HG03378 (cell line): ENCODE measurements around the gene TIMM29.

ENCODE experiments used
- ATAC-seq: cut with Tn5 transposase; IDR thresholded peaks from one replicate; pipeline ENCODE4 v1.9.1; 2021; ENCODE audit warnings: mild to moderate bottlenecking, moderate library complexity; ENCODE audit not compliant: unreplicated experiment

TIMM29 gene

GRCh38 chr19:10911579-10912363 lies 16.8 kb upstream of the TIMM29 start:
- no peak for ATAC-seq

DNA sequence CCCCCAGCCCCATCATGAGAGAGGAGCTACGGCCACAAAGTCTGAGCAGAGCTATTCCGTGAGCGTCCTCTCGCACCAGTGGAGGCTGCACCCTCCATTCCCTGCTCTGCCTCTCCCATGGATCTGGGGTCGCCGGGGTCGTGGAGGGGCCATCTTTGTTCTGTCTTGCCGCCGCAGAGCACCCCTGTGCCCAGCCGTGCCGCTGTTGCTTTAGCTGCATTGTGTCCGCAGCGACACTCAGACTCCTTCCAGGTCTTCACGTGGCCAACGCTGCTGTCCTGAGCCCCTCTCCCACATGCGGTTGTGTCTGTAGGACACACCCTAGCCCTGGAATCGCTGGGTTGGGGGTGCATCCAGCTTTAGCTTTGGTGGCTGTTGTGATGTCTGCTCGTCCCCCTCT lies 16.0 kb upstream of the TIMM29 start:
- no peak for ATAC-seq

DNA sequence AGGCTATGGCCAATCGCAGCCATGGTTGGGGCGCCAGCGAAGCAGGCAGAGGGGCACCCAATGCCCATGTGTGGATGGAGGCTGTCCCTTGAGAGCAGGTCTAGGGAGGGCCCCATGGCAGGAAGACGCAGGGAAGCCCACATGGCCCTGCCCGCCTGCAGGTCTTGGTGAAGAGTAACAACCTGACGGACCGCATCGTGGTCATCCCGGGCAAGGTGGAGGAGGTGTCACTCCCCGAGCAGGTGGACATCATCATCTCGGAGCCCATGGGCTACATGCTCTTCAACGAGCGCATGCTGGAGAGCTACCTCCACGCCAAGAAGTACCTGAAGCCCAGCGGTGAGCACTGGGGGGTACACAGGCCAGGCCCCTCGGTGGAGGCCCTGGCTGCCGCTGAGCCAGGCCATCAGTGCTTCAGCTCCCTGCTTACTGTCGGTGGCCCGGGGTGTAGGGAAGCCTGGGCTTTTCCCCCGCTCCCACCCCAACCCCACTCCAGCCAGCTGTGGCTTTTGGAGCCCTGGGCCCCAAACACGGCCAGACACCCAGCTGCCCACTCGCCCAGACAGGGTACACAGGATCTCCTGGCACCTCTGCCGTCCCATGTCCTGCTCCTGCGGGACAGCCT lies 14.8 kb upstream of the TIMM29 start:
- ATAC-seq, result no peak

DNA sequence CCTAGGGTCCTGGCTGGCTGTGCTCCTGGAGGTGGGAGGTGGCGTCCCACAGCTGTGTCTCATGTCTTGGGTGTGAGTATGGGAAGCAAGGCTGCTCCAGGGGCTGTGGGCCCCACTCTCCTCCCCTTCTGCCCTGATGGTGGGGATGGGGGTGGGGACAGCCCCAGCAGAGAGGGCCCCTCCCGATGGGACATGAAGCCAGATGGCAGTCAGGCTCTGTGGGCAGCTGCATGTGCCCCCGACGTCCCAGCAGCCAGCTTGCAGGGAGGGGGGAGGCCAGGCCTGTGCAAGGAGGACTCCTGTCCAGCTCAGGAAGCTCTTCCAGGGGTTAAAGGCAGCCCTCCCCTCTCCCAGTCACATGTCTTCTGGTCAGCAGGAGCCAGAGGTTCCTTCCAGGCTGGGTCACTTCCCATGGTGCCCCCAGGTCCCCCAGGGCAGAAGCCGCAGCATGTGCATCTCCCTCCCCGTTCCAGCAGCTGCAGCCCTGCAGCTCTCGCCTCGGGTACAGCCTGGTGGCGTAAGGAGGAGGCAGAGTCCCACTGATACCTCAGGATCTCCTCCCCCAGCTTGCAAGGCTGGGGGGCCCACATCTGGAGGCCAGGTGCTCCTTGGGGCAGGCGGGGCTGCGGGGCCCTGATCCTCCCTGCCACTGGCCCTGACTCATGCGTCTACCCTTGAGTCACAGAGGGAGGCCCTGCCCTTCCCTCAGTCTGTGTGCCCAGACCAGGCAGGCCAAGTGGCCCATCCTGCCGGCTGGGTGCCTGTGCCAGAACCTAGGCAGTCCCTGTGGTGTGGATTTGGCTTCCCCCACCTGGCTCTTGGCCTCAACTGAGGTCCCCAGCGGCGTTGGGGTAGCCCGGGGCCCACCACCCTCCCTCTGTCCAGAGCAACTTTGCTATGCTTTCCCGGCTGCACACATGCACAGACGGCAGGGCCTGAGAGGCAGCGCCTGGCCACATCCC lies 13.2 kb upstream of the TIMM29 start:
- ATAC-seq, result no peak

- ATAC-seq, result no peak
These were observed 12.0 kb upstream of the TIMM29 start for GRCh38 chr19:10916602-10917001.

DNA sequence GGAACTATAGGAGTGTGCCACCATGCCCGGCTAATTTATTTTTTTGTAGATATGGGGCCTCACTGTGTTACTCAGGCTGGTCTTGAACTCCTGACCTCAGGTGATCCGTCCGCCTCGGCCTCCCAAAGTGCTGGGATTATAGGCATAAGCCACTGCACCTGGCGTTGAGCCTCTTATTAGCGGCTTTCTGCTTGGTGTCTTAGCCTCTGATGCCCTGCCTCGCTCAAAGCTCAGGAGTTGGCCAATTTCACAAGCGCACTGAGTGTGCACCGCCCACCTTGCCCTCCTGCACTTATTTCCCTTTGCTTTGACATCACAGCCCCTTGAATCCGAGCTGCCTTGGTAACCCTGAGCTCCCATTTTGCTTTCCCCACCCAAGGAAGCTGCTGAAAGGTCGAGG lies 10.3 kb upstream of the TIMM29 start:
- no peak for ATAC-seq

DNA sequence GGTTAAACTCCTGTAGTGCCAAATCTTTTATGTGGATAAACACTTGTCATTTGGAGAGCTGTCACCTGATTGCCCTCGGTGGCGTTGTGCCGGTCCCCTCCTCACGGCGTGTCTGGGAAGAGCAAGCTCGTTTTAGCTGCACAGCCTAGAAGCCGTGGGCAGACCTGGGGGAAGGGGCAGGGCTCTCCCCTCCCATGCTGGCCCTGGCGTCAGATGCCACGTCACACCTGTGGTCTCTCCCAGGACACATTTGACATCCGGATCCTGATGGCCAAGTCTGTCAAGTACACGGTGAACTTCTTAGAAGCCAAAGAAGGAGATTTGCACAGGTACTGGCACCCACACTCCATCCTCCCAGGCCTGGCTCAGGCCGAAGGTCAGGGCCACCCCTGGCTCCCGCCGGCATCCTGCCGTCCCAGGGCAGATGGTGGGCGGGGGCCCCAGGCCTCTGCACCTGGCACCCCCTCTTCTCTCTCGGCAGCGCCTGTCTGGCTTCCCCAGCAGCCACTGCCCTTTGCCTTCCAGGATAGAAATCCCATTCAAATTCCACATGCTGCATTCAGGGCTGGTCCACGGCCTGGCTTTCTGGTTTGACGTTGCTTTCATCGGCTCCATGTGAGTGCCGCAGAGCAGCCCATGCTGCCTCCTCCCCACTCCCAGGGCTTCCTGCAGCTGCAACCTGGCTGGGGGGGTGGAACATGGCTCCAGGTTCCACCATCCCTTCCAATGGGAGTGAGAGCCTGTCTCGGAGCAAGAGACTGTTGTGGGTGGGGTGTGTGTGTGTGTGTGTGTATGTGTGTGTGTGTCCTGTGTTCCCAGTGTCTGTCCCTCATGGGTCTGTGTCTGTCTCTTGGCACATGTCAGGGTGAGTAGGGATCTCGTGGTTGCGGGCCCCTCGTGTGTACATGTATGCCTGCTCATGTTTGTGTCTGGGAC lies 9.0 kb upstream of the TIMM29 start:
- ATAC-seq, result no peak

DNA sequence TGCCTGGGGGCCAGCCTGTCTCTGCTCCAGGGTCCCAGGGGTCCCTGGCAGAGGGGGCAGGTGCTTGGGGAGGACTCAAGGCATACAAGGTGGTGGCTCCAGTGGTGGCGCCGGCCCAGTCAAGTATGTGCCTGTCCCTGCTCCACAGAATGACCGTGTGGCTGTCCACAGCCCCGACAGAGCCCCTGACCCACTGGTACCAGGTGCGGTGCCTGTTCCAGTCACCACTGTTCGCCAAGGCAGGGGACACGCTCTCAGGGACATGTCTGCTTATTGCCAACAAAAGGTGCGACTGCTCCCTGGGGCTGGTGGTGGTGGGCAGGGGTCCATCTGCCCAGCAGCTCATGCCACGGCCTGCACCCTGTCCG lies 8.3 kb upstream of the TIMM29 start:
- ATAC-seq, result no peak

DNA sequence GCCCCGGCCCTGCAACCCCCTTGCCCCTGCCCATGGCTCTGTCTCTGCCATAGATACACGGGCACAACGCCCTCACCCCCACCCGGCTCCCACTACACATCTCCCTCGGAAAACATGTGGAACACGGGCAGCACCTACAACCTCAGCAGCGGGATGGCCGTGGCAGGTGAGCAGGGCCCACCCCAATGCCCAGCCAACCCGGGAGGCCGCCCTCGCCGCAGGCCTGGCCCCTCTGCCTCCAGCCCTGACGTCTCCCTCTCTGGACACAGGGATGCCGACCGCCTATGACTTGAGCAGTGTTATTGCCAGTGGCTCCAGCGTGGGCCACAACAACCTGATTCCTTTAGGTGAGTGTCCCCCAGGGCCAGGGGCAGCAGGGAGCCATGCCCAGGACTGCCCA lies 7.8 kb upstream of the TIMM29 start:
- ATAC-seq, result no peak

- ATAC-seq, result no peak
These were observed 7.3 kb upstream of the TIMM29 start for GRCh38 chr19:10921199-10921909.

DNA sequence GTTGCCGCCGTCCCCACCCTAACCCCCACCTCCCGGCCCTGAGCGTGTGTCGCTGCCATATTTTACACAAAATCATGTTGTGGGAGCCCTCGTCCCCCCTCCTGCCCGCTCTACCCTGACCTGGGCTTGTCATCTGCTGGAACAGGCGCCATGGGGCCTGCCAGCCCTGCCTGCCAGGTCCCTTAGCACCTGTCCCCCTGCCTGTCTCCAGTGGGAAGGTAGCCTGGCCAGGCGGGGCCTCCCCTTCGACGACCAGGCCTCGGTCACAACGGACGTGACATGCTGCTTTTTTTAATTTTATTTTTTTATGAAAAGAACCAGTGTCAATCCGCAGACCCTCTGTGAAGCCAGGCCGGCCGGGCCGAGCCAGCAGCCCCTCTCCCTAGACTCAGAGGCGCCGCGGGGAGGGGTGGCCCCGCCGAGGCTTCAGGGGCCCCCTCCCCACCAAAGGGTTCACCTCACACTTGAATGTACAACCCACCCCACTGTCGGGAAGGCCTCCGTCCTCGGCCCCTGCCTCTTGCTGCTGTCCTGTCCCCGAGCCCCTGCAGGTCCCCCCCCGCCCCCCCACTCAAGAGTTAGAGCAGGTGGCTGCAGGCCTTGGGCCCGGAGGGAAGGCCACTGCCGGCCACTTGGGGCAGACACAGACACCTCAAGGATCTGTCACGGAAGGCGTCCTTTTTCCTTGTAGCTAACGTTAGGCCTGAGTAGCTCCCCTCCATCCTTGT lies 6.5 kb upstream of the TIMM29 start:
- no peak for ATAC-seq

- ATAC-seq, result no peak
These were observed 6.0 kb upstream of the TIMM29 start for GRCh38 chr19:10922638-10923014.

- no peak for ATAC-seq
These were observed 5.1 kb upstream of the TIMM29 start for GRCh38 chr19:10923260-10924112.

DNA sequence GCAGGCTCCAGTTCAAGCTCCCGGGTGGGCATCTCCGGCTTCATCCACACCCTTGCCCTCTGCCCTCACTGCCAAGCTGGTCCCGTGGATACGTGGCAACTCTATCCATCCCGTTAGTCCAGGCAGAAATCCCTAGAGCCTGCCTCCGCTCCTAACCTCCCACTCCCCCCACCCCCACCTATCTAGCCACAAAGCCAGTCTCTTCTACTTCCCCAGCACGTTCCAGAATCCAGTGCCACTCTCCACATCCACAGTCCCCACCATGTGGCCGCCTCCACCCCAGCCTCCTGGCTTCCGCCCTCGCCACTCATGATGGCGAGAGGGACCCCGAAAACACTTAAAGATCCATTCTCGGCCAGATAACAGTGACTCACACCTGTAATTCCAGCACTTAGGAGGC lies 4.0 kb upstream of the TIMM29 start:
- no peak for ATAC-seq

DNA sequence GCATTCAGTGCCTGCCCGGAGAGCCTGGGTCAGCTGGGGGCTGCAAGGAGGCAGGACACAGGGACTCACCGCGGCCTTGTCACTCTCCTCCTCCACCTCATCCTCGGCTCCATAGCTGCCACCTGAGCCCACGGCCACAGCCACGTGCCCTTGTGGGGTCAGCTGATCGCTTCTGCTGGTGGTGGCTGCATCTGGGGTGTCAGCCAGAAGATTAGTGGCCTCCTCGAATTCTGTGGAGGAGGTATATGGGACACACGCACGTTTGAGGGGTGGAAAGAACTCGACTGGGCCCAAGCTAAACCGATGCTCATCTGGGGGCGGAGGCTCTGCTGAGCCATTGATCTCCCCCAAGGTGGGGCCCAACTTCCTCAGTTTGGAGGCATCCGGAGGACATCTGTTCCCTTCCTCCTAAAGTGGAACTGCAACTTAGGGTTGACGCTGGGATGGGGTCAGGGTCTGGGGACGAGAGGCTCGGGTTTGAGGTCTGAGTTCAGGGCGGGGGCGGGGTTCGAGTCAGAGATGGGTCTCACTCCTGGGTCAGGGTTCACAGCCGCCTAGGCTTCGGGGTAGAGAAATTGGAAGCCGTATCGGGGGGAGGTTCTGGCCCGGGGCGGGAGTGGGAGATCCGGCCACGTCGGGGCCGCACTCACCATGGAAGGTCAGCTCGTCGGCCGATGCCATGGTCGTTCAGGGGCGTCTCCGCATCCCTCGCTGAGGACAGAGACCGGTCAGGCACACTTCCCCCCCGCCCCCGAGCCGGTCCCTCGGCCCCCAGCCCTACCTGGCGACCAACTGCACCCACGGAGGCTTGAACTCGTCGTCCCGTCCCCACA lies 665 bp upstream of the TIMM29 start:
- ATAC-seq, result no peak

DNA sequence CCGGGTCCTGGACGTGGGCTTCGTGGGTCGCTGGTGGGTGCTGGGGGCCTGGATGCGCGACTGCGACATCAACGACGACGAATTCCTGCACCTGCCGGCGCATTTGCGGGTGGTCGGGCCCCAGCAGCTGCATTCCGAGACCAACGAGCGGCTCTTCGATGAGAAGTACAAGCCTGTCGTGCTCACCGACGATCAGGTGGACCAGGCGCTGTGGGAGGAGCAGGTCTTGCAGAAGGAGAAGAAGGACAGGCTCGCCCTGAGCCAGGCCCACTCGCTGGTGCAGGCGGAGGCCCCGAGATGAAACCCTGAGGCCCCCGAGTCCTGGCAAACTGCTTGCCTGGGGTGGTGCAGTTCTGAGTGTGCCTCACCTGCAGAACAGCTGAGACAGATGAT lies 787 bp downstream of the TIMM29 start:
- ATAC-seq, result no peak

GRCh38 chr19:10935371-10936059 lies 6.9 kb downstream of the TIMM29 start:
- ATAC-seq, result no peak
